HG02885 (cell line): ENCODE data around the gene ATRNL1.
"Not testable (repeated sequence)": the region's sequence is repeated elsewhere in the genome, so short reads cannot be mapped to it uniquely, and the experiment has no call there.

Source experiments
- ATAC-seq: cut with Tn5 transposase; IDR thresholded peaks from one replicate; pipeline ENCODE4 v1.9.1; 2021; ENCODE audit warnings: mild to moderate bottlenecking; ENCODE audit not compliant: unreplicated experiment, poor library complexity

ATRNL1 gene

DNA sequence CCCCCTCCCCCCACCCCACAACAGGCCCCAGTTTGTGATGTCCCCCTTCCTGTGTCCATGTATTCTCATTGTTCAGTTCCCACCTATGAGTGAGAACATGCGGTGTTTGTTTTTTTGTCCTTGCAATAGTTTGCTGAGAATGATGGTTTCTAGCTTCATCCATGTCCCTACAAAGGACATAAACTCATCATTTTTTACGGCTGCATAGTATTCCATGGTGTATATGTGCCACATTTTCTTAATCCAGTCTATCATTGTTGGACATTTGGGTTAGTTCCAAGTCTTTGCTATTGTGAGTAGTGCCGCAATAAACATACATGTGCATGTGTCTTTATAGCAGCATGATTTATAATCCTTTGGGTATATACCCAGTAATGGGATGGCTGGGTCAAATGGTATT, 312.7 kb downstream of the ATRNL1 start:
- not testable (repeated sequence) for ATAC-seq

DNA sequence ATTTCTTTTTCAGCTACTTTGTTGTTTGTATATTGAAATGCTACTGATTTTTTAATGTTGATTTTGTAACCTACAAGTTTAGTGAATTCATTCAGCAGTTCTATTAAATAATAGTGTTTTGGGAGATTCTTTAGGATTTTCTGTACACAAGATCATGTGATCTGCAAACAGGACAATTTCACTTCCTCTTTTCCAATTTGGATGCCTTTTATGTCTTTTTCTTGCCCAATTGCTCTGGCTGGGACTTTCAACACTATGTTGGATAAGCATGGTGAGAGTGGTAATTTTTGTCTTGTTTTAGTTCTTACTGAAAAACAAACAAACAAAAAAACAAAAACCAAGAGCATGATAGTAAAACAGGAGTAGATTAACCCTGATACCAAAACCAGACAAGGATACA, 316.2 kb downstream of the ATRNL1 start:
- ATAC-seq: no peak

GRCh38 chr10:115417585-115418265, 324.6 kb downstream of the ATRNL1 start:
- ATAC-seq: peak; percentile 99

GRCh38 chr10:115422624-115423023, 329.5 kb downstream of the ATRNL1 start:
- no peak for ATAC-seq

DNA sequence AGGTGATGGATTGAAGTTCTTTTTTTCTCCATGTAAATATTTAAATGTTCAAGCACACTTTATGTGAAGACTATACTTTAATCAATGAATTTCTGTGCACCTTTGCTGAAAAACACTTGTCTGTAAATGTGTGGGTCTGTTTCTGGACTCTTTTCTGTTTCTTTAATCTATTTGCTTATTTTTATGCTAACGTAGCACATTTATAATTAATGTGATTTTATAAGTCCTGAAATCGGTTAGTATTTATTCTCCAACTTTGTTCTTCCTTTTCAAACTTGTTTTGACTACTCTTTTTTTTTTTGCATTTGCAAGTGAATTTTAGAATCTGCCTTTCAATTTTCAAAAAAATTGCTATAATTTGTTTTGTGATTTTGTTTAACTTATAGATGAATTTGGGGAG, 334.4 kb downstream of the ATRNL1 start:
- no peak for ATAC-seq

DNA sequence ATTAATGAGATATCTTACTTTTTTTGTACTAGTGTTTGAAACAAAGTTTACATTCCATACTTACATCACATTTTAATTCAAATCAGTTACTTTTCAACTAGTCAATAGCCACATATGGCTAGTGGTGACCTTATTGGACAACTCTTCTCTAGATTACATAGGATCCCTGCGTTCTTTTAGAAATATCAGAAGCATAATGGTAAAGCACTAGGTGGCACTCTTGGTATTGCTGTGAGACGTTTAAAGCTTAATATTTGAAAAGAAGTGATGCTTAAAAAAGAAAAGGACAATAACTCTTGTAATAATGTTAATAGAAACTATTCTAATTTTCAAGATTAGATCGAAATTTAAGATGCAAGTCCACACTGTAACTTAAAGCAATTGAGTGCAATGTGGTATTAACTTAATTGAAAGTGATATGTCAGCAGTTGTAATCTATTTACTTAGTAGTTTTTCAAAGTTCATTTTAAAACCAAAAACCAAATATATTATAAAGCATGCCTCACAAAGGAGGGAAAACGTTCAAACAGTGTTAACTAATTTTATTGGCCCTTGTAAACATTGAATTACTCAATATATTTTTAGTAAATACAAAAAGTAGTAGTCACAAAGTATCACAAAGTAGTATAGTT, 339.1 kb downstream of the ATRNL1 start:
- ATAC-seq: no peak

DNA sequence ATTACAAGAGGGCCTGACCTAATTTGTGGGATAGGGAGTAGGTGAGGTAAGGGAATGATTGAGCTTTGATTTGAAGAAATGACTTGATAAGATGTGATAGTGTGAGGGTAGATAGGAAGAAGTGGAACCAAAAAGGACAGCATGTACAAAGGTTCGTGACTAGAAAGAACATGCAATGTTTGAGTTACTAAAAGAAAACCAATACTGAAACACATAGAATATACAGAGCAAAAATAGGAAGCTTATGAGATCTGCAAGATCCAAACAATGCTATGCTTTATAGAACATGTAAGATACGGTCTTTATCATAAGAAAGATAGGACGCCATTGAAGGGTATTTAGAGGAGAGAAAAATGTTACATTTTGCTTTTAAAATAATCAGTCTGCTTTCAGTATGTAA, 343.8 kb downstream of the ATRNL1 start:
- no peak for ATAC-seq

- ATAC-seq: no peak
Measured at GRCh38 chr10:115441907-115442545, 348.9 kb downstream of the ATRNL1 start.

GRCh38 chr10:115456812-115457211, 363.6 kb downstream of the ATRNL1 start:
- no peak for ATAC-seq

- no peak for ATAC-seq
Measured at GRCh38 chr10:115483294-115483693, 390.1 kb downstream of the ATRNL1 start.

DNA sequence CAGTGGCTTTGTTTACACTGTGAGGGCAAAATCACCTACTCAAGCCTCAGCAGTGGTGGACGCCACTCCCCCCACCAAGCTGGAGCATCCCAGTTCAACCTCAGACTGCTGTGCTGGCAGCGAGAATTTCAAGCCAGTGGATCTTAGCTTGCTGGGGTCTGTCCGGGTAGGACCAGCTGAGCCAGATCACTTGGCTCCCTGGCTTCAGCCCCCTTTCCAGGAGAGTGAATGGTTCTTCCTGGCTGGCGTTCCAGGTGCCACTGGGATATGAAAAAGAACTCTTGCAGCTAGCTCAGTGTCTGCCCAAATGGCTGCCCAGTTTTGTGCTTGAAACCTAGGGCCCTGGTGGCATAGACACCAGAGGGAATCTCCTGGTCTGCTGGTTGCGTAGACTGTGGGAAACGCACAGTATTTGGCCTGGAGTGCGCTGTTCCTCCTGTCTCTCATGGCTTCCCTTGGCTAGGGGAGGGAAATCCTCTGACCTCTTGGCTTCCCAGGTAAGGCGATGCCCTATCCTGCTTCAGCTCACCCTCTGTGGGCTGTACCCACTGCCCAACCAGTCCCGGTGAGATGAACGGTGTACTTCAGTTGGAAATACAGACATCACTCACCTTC, 398.5 kb downstream of the ATRNL1 start:
- no peak for ATAC-seq

GRCh38 chr10:115503546-115503945, 410.4 kb downstream of the ATRNL1 start:
- no peak for ATAC-seq

- ATAC-seq: no peak
Measured at GRCh38 chr10:115514895-115515294, 421.7 kb downstream of the ATRNL1 start.

GRCh38 chr10:115525141-115525540, 432.0 kb downstream of the ATRNL1 start:
- ATAC-seq: no peak

- ATAC-seq: not testable (repeated sequence)
Measured at GRCh38 chr10:115527682-115528081, 434.5 kb downstream of the ATRNL1 start.

- ATAC-seq: not testable (repeated sequence)
Measured at GRCh38 chr10:115536401-115536800, 443.2 kb downstream of the ATRNL1 start.

GRCh38 chr10:115539142-115539762, 446.1 kb downstream of the ATRNL1 start:
- no peak for ATAC-seq

GRCh38 chr10:115555887-115556402, 462.8 kb downstream of the ATRNL1 start:
- ATAC-seq: no peak

DNA sequence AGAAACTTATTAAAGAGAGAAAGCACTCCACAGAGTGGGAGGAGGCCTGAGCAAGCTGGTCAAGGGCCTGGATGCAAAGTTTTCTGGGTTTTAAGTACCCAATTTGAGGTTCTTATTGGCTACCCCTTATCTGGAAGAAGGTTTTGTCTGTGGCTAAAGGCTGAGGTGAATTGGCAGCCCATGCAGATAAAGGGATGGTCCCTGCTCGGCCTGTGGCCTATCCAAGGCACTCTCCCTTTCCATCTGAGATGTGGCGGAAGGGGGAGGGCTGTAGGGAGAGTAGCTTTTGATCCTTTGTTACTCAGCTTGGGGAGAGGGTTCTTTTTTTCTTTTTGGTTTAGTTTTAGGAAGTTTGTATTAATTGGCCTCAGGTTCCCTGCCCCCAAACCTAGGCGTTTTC, 465.1 kb downstream of the ATRNL1 start:
- no peak for ATAC-seq

DNA sequence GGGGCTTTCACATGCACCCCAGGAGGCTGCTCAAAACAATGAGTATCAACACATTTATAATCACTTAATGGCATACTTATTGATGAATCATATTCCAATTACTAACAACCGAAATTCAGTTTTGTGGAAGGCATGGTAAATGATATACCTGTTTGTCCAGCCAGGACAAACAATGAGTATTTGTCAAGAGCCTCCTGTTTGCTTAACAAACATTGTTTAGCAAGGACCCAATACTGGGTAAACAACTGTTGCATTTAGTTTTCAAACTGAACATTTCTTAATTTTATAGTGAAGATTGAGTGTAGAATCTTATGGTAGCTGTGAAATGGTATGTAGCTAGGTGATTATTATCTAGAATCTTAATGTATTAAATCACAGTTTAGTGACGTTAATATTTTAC, 473.7 kb downstream of the ATRNL1 start:
- no peak for ATAC-seq
